ENCODE results near the gene DCST2. TPM values are rescaled to one million over a fixed set of nuclear protein-coding genes. Genes with fewer than 3 reads are reported as not detected.

The DCST2 gene
- total and polyA plus RNA-seq, 2 donors (not counting 3 experiments of a cell fraction or from before 2014, with no cell fraction given) = 0.29 to 0.51 TPM

- no peak for DNase-seq (ENCODE audit: low read depth, low spot score)
- FAIRE-seq = no peak
- ChIA-PET POLR2A (interaction anchor here (0.7 kb wide), 1 partner anchor 402 kb away, joined by 7 read pairs; no protein-coding TSS in a partner anchor), CTCF (interaction anchor here (1.2 to 3.2 kb wide), 2 partner anchors 21 to 24 kb away, joined by 4 to 20 read pairs; no protein-coding TSS in a partner anchor)
- no TSS peak for BruUV-seq (replicated peaks)
- Histone ChIP-seq H3K9me1 (replicated peaks; ENCODE audit: control insufficient read depth, extremely low read depth, insufficient read depth, low read length) (no peaks in the 10 kb centered on the region), H3K9ac (replicated peaks; ENCODE audit: extremely low read depth, insufficient read depth, low read length) (no peak overlapping the region), H2AFZ (ENCODE audit: low read depth, low read length) (no peak overlapping the region), H3K36me3 (ENCODE audit: control insufficient read depth in 2 of 2, extremely low read depth in 1 of 2, insufficient read depth in 2 of 2, low read length in 2 of 2) (no peaks in the 10 kb centered on the region), H3K79me2 (ENCODE audit: control insufficient read depth, insufficient read depth, low read length) (no peaks in the 10 kb centered on the region), H3K27me3 (ENCODE audit: control insufficient read depth in 2 of 2, insufficient read depth in 2 of 2, low read length in 2 of 2) (peaks cover 0 to 5% of the 10 kb centered on the region in 2 experiments), H4K20me1 (replicated peaks; ENCODE audit: control insufficient read depth, extremely low read depth, insufficient read depth, low read length) (no peaks in the 10 kb centered on the region), H3K27ac (ENCODE audit: insufficient read depth, low read depth, low read length) (no peak overlapping the region), H3K9me3 (replicated peaks; ENCODE audit: control insufficient read depth, insufficient read depth, low read length) (no peaks in the 10 kb centered on the region), H3K4me1 (ENCODE audit: control insufficient read depth, extremely low read depth, insufficient read depth, low read length) (peaks cover 4% of the 10 kb centered on the region), H3K4me2 (ENCODE audit: insufficient read depth, low read length) (no peak overlapping the region), H3K4me3 (replicated peaks in 1 of 3; ENCODE audit: insufficient read depth in 1 of 3, low read depth in 1 of 3, low read length in 3 of 3) (no peak overlapping the region)
- no peak for TF ChIP-seq POLR2AphosphoS5 (IDR thresholded peaks at IDR 0.05; ENCODE audit: insufficient read depth, low read depth, low read length)
- no peak for TF ChIP-seq MYC (IDR thresholded peaks at IDR 0.05; ENCODE audit: low read depth, low read length)
- TF ChIP-seq EZH2 (IDR thresholded peaks at IDR 0.05; ENCODE audit: borderline replicate concordance, low read depth, low read length, severe bottlenecking) = no peak
- TF ChIP-seq POLR2A (IDR thresholded peaks at IDR 0.05; ENCODE audit: low read depth, low read length) = no peak
- TF ChIP-seq GATA2 (IDR thresholded peaks at IDR 0.05; ENCODE audit: insufficient read depth, insufficient read length, low read depth, low read length) = no peak
- no peak for TF ChIP-seq MAX (IDR thresholded peaks at IDR 0.05; ENCODE audit: insufficient read depth, insufficient read length)
- TF ChIP-seq FOS (IDR thresholded peaks at IDR 0.05; ENCODE audit: borderline replicate concordance, insufficient read depth, low read length) = no peak
- no peak for TF ChIP-seq JUN (IDR thresholded peaks at IDR 0.05; ENCODE audit: borderline replicate concordance, insufficient read depth, insufficient read length, low read depth)
- intact Hi-C loops (cut with micrococcal nuclease) (no loop called here), dilution Hi-C loops (cut with MboI; ENCODE audit: extremely low pct_ligation_motif_present, low sequenced_read_pairs) (no loop called here)
These were observed 4.4 kb upstream of the DCST2 start for GRCh38 chr1:155037851-155038441.

Data from endothelial cell of umbilical vein (primary cell).